CD4-positive, alpha-beta T cell treated with Interleukin-2 at 100 ng/mL for 4 hours (primary cell): Measurements from ENCODE around the gene TRIO.

Experiments used
- DNase-seq: peaks from one replicate; pipeline ENCODE4 v3.0.0-alpha.2; 2020; ENCODE audit warnings: low spot score

TRIO gene

GRCh38 chr5:14487897-14488570, 344.9 kb downstream of the TRIO start:
- DNase-seq = no peak

- no peak for DNase-seq
Measured at GRCh38 chr5:14488709-14489108, 345.6 kb downstream of the TRIO start.

- no peak for DNase-seq
Measured at GRCh38 chr5:14489643-14490042, 346.5 kb downstream of the TRIO start.

- no peak for DNase-seq
Measured at GRCh38 chr5:14490309-14490711, 347.2 kb downstream of the TRIO start.

GRCh38 chr5:14491015-14491915, 348.1 kb downstream of the TRIO start:
- DNase-seq = no peak

- no peak for DNase-seq
Measured at GRCh38 chr5:14492331-14492964, 349.3 kb downstream of the TRIO start.

- no peak for DNase-seq
Measured at GRCh38 chr5:14495301-14495700, 352.2 kb downstream of the TRIO start.

GRCh38 chr5:14497311-14497710, 354.2 kb downstream of the TRIO start:
- DNase-seq = no peak

- no peak for DNase-seq
Measured at GRCh38 chr5:14501353-14502293, 358.5 kb downstream of the TRIO start.

- DNase-seq = no peak
Measured at GRCh38 chr5:14502294-14502690, 359.1 kb downstream of the TRIO start.

GRCh38 chr5:14503017-14503680, 360.0 kb downstream of the TRIO start:
- no peak for DNase-seq

GRCh38 chr5:14503681-14504331, 360.7 kb downstream of the TRIO start:
- no peak for DNase-seq

- no peak for DNase-seq
Measured at GRCh38 chr5:14504332-14504727, 361.2 kb downstream of the TRIO start.

GRCh38 chr5:14504816-14505215, 361.7 kb downstream of the TRIO start:
- no peak for DNase-seq

GRCh38 chr5:14505310-14506139, 362.4 kb downstream of the TRIO start:
- DNase-seq = no peak

GRCh38 chr5:14506140-14506538, 363.0 kb downstream of the TRIO start:
- DNase-seq = no peak

GRCh38 chr5:14506661-14507060, 363.5 kb downstream of the TRIO start:
- no peak for DNase-seq

GRCh38 chr5:14507156-14507941, 364.2 kb downstream of the TRIO start:
- no peak for DNase-seq

- DNase-seq = no peak
Measured at GRCh38 chr5:14508046-14508445, 364.9 kb downstream of the TRIO start.
